Psoas muscle (tissue), 8 donors: Measurements from ENCODE around the gene HOXC13. TPM values are rescaled to one million over a fixed set of nuclear protein-coding genes. Genes with fewer than 3 reads are reported as not detected.
A peak's percentile ranks its signal among the peaks of the same experiment; 100 is the strongest.

Experiments
- ATAC-seq, 4 donors: fragments of 200-7000 bp; cut with Tn5 transposase; one replicate each; pipeline ENCODE4 v1.9.1; 2020; ENCODE audit warnings: moderate library complexity in 3 of 4, mild to moderate bottlenecking in 2 of 4
- DNase-seq, 2 donors: peaks; one replicate each; pipeline ENCODE4 v3.0.0-alpha.2; 2020
- H3K27ac ChIP-seq: fragments of 200-600 bp; one replicate; pipeline ENCODE4 v1.8.0; 2022
- H3K27me3 ChIP-seq, 3 donors: fragments of 200-600 bp in 1 of 3; one replicate each; pipeline versions ENCODE4 v1.6.1 to v1.8.0; 2013 to 2022; ENCODE audit warnings: low read length in 2 of 3, mild to moderate bottlenecking in 2 of 3, moderate library complexity in 1 of 3; ENCODE audit not compliant: insufficient read depth in 3 of 3
- H3K36me3 ChIP-seq, 2 donors: fragments of 200-600 bp in 1 of 2; one replicate each; pipeline versions ENCODE4 v1.6.1 to v1.8.0; 2013 to 2022; ENCODE audit warnings: low read depth in 1 of 2, mild to moderate bottlenecking in 1 of 2, moderate library complexity in 1 of 2; ENCODE audit not compliant: insufficient read depth in 1 of 2
- H3K4me1 ChIP-seq: fragments of 200-600 bp; one replicate; pipeline ENCODE4 v1.8.0; 2022
- H3K4me3 ChIP-seq: fragments of 200-600 bp; one replicate; pipeline ENCODE4 v1.8.0; 2022; ENCODE audit warnings: mild to moderate bottlenecking
- H3K9me3 ChIP-seq: fragments of 200-600 bp; one replicate; pipeline ENCODE4 v1.8.0; 2022
- CTCF ChIP-seq: fragments of 200-600 bp; IDR thresholded peaks from one replicate; pipeline ENCODE4 v1.8.0; 2022; ENCODE audit warnings: antibody characterized with exemption
- WGBS, 3 donors: extraction: QIAGEN DNeasy Blood & Tissue Kit; methylation state at CpG; one replicate each; pipeline versions ENCODE4 v1.1.6 to v1.1.7; 2013; 5-methylcytosine and 5-hydroxymethylcytosine counted together
- intact Hi-C, 2 donors: fragments of 100-400 bp; cut with DNase I; formaldehyde crosslinking; loops; one replicate each; pipeline versions ENCODE4 v1.11.0 to v1.14.2; 2022
- polyA plus RNA-seq, 3 donors: library from polyadenylated mRNA; stranded (reverse); fragments of 200-250 nt; gene quantifications; one replicate each; pipeline ENCODE4 v1.2.3, GENCODE V29; 2013
- total RNA-seq, 4 donors: library from RNA; stranded (reverse); fragmentation: NEBNext Ultra II Directional in 2 of 4; extraction: Animal tissue kit (Norgen Biotek cat#: 25700) in 2 of 4; gene quantifications; one replicate each; pipeline versions ENCODE4 v1.2.1 to v1.2.4, GENCODE V29; 2021 to 2023
- donor health status: healthy with polysubstance abuse.
- donor health status: DM: no; HTN: no; CAD: no; lungs with moderate emphysema.
- donor health status: Bipolar disorder and iron deficiency.
- donor health status: healthy.
- donor health status: DM: yes; HTN: yes; CAD: no.
- donor health status: DM: no; HTN: no; CAD: no.
- donor health status: DM: no; HTN: no; CAD: no.
- donor health status: DM: yes; HTN: yes; CAD: no.

HOXC13 gene
- total and polyA plus RNA-seq, 7 donors, result 0.23 TPM; not detected in 6

GRCh38 chr12:53974084-53975063 lies 35.7 kb downstream of the HOXC13 start, which contains the start of gene HOTAIR:
TSS of gene HOTAIR (minus strand) at chr12:53974954.
- ATAC-seq (peak; percentile 32 to 65 (median 52)), DNase-seq (peak in 1 of 2 donors; percentile 83)
- H3K4me1 ChIP-seq, result peaks cover 5% of the 10 kb centered on the region
- WGBS, 3 donors, result 0 to 2% (median 1%) methylated on average over 41 to 63 of the region's 63 CpGs
- peak within 1 kb of the TSS; percentile 69 for H3K4me3 ChIP-seq
- peak within 1 kb of the TSS; percentile 71 for H3K27ac ChIP-seq
- H3K27me3 ChIP-seq, result peaks cover 0 to 75% (median 31%) of the 10 kb centered on the region in 3 donors
- no peak for TF ChIP-seq CTCF
- H3K9me3 ChIP-seq, result no peaks in the 10 kb centered on the region
- intact Hi-C loops, result no loop called here
- H3K36me3 ChIP-seq, result no peaks in the 10 kb centered on the region

GRCh38 chr12:53975064-53975471 lies 36.4 kb downstream of the HOXC13 start:
- H3K27ac ChIP-seq, result peak overlapping the region; percentile 71
- ATAC-seq, result peak in 2 of 4 donors; percentile 6 to 10
- H3K27me3 ChIP-seq, result peaks cover 0 to 69% (median 33%) of the 10 kb centered on the region in 3 donors
- peaks cover 5% of the 10 kb centered on the region for H3K4me1 ChIP-seq
- intact Hi-C loops, result no loop called here
- TF ChIP-seq CTCF, result no peak
- no peaks in the 10 kb centered on the region for H3K36me3 ChIP-seq
- DNase-seq, result no peak
- no peaks in the 10 kb centered on the region for H3K9me3 ChIP-seq
- peak overlapping the region; percentile 69 for H3K4me3 ChIP-seq
- 1 to 4% (median 1%) methylated on average over 18 to 25 of the region's 25 CpGs for WGBS, 3 donors

GRCh38 chr12:53975479-53976152 lies 37.0 kb downstream of the HOXC13 start:
- intact Hi-C loops, result loop anchor here in 1 of 2 donors (1.0 kb wide), 1 partner anchor 45 kb away; no protein-coding TSS in a partner anchor
- ATAC-seq, result no peak
- Histone ChIP-seq H3K9me3 (no peaks in the 10 kb centered on the region), H3K27ac (peak overlapping the region; percentile 71), H3K27me3 (peaks cover 0 to 64% (median 32%) of the 10 kb centered on the region in 3 donors), H3K36me3 (no peaks in the 10 kb centered on the region), H3K4me3 (peak overlapping the region; percentile 69), H3K4me1 (peaks cover 5% of the 10 kb centered on the region)
- TF ChIP-seq CTCF, result no peak
- peak in 1 of 2 donors; percentile 53 for DNase-seq
- WGBS, 3 donors, result 30 to 34% (median 31%) methylated on average over 31 of the region's 31 CpGs

GRCh38 chr12:53976172-53976822 lies 37.7 kb downstream of the HOXC13 start:
- Histone ChIP-seq H3K9me3 (no peaks in the 10 kb centered on the region), H3K27ac (peak overlapping the region; percentile 71), H3K4me1 (peaks cover 5% of the 10 kb centered on the region), H3K27me3 (peaks cover 0 to 58% (median 30%) of the 10 kb centered on the region in 3 donors), H3K4me3 (peak overlapping the region; percentile 69), H3K36me3 (no peaks in the 10 kb centered on the region)
- TF ChIP-seq CTCF, result no peak
- 30 to 46% (median 43%) methylated on average over 21 of the region's 21 CpGs for WGBS, 3 donors
- peak in 1 of 2 donors; percentile 57 for DNase-seq
- ATAC-seq, result peak in 2 of 4 donors; percentile 29 to 35
- intact Hi-C loops, result loop anchor here in 1 of 2 donors (1.0 kb wide), 1 partner anchor 44 kb away; no protein-coding TSS in a partner anchor
